LNCaP clone FGC (cell line): ENCODE measurements around the gene LGALS12.

ENCODE experiments used
- DNase-seq: peaks from one replicate; pipeline ENCODE4 v3.0.0-alpha.2; 2011; ENCODE audit warnings: low read depth
- H3K4me3 ChIP-seq: 2 replicates; pipeline ENCODE4 v1.5.1; 2011; ENCODE audit warnings: mild to moderate bottlenecking, low read depth, low read length, control low read depth
- TF ChIP-seq, protein P1 (sequence below): IDR thresholded peaks from 2 replicates; pipeline ENCODE4 v1.5.1; 2012; ENCODE audit warnings: mild to moderate bottlenecking; ENCODE audit not compliant: control insufficient read depth, insufficient read depth; ENCODE audit errors: extremely low read depth

LGALS12 gene

GRCh38 chr11:63491636-63492372 lies 14.1 kb upstream of the LGALS12 start:
- TF ChIP-seq, protein P1, sequence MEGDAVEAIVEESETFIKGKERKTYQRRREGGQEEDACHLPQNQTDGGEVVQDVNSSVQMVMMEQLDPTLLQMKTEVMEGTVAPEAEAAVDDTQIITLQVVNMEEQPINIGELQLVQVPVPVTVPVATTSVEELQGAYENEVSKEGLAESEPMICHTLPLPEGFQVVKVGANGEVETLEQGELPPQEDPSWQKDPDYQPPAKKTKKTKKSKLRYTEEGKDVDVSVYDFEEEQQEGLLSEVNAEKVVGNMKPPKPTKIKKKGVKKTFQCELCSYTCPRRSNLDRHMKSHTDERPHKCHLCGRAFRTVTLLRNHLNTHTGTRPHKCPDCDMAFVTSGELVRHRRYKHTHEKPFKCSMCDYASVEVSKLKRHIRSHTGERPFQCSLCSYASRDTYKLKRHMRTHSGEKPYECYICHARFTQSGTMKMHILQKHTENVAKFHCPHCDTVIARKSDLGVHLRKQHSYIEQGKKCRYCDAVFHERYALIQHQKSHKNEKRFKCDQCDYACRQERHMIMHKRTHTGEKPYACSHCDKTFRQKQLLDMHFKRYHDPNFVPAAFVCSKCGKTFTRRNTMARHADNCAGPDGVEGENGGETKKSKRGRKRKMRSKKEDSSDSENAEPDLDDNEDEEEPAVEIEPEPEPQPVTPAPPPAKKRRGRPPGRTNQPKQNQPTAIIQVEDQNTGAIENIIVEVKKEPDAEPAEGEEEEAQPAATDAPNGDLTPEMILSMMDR = no peak
- DNase-seq = no peak
- no peak overlapping the region for H3K4me3 ChIP-seq

- no peak for DNase-seq
- TF ChIP-seq, protein P1 = no peak
- no peak overlapping the region for H3K4me3 ChIP-seq
Observed at GRCh38 chr11:63492441-63492840, 13.4 kb upstream of the LGALS12 start.

GRCh38 chr11:63493127-63493526 lies 12.8 kb upstream of the LGALS12 start:
- DNase-seq = no peak
- TF ChIP-seq, protein P1 = no peak
- no peak overlapping the region for H3K4me3 ChIP-seq

DNA sequence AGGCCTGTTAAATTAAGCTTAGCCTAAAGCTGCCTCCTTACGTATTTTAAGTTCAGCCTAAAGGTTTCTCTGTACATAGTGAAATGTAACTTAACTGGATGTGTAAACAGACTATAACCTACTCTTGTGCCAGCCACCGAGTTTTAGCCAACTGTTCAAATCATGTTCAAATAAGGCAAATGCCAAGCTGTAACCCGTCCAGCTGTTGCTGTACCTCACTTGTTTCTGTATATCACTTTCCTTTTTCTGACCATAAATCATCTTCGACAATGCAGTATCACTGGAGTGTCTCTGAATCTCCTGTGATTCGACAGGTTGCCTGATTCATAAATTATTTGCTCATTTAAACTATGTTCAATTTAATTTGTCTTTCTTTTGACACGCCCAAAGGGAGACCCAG lies 10.9 kb upstream of the LGALS12 start:
- no peak overlapping the region for H3K4me3 ChIP-seq
- DNase-seq = peak; percentile 59
- TF ChIP-seq, protein P1 = no peak

GRCh38 chr11:63499874-63500273 lies 6.0 kb upstream of the LGALS12 start:
- no peak for DNase-seq
- TF ChIP-seq, protein P1 = no peak
- H3K4me3 ChIP-seq = no peak overlapping the region

DNA sequence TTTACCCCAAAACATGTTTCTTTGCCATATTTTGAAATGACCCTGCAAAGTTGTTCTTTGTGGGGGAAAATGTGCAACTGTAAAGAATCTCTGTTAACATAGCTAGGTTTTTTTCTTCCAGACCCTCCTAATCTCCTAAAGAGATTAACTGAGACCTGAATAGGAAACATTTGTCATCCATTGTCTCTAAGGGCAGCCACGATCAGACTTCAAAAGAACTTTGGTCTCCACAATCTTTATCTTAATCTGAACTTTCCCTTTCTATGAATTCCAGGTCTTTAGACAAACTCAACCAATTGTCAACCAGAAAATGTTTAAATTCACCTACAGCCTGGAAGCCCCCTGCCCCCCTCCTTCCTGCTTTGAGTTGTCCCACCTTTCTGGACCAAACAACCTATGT lies 4.6 kb upstream of the LGALS12 start:
- H3K4me3 ChIP-seq = no peak overlapping the region
- DNase-seq = no peak
- TF ChIP-seq, protein P1 = no peak
